ENCODE data around the gene ARHGAP24. TPM values are rescaled to one million over a fixed set of nuclear protein-coding genes. Genes with fewer than 3 reads are reported as not detected.

The ARHGAP24 gene
- total RNA-seq, 2 donors from 2014 or later = 66.8 to 85.6 TPM

DNA sequence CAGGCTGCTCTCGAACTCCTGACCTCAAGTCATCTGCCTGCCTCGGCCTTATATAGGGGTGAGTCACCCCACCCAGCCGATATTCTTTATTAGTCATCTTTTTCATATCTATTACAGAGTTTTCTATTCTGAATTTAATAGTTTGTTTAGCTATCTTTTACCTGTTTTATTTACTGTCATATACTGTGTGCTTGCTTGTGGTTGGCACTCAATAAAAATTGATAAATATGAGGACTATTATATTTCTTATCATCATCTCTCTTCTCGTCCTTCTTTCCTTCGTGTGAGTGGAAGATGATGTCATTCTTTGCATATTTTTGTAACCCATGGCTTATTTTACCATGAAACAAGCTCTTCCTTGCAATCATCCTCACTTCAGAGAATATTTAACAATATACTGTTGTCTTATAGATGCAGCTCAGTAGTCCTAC lies 265.5 kb downstream of the ARHGAP24 start:
- DNase-seq = no peak
- no peak overlapping the region for H3K27ac Mint-ChIP-seq

DNA sequence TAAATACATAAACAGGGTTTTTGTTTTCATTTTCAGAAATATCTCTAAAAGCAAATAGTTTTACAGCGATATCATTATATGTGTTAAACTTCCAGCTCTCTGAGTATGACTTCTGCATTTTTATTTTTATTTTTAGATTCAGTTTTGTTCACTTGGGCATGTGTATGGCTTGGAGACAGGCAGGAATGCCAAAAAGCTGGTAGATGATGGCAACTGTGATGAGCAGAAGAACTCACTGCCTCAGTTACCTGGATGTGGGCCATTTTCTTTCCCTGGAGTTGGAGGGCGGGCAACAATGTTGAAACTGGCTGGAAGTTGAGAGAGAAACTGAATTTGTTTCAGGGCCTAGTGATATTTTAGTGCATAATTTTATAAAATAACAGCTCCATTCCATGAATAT lies 266.4 kb downstream of the ARHGAP24 start:
- Histone ChIP-seq H3K4me3 (ENCODE audit: low read length) (no peak overlapping the region), H3K9ac (ENCODE audit: extremely low read depth, low read length, poor library complexity, severe bottlenecking) (no peak overlapping the region), H3K27me3 (ENCODE audit: control insufficient read depth, insufficient read depth, low read length, poor library complexity, severe bottlenecking) (no peaks in the 10 kb centered on the region), H3K4me1 (ENCODE audit: control insufficient read depth, insufficient read depth, low read length) (no peaks in the 10 kb centered on the region), H3K36me3 (ENCODE audit: control insufficient read depth, insufficient read depth, low read length) (no peaks in the 10 kb centered on the region), H3K27ac (ENCODE audit: low read depth, low read length) (no peak overlapping the region), H3K9me3 (ENCODE audit: control insufficient read depth, low read length) (no peaks in the 10 kb centered on the region)
- Mint-ChIP-seq H3K9me3 (no peaks in the 10 kb centered on the region), H3K36me3 (ENCODE audit: low read depth) (no peaks in the 10 kb centered on the region), H3K27me3 (ENCODE audit: insufficient read depth) (no peaks in the 10 kb centered on the region), H3K27ac (no peak overlapping the region), H3K4me1 (peaks cover 8% of the 10 kb centered on the region), H3K4me3 (no peak overlapping the region)
- TF ChIP-seq, protein P1, sequence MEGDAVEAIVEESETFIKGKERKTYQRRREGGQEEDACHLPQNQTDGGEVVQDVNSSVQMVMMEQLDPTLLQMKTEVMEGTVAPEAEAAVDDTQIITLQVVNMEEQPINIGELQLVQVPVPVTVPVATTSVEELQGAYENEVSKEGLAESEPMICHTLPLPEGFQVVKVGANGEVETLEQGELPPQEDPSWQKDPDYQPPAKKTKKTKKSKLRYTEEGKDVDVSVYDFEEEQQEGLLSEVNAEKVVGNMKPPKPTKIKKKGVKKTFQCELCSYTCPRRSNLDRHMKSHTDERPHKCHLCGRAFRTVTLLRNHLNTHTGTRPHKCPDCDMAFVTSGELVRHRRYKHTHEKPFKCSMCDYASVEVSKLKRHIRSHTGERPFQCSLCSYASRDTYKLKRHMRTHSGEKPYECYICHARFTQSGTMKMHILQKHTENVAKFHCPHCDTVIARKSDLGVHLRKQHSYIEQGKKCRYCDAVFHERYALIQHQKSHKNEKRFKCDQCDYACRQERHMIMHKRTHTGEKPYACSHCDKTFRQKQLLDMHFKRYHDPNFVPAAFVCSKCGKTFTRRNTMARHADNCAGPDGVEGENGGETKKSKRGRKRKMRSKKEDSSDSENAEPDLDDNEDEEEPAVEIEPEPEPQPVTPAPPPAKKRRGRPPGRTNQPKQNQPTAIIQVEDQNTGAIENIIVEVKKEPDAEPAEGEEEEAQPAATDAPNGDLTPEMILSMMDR (conservative IDR thresholded peaks at IDR 0.05) = no peak
- no peak for DNase-seq
- 100% methylated on average over 2 of the region's 2 CpGs; no CpG with 5 or more reads in 1 of the 2 experiments for WGBS, 2 experiments (ENCODE audit: insufficient coverage in 1 of 2, insufficient read length in 1 of 2)

More for the DNA sequence above, 265.5 kb downstream of the ARHGAP24 start:
- Histone ChIP-seq H3K4me1 (ENCODE audit: control insufficient read depth, insufficient read depth, low read length) (no peaks in the 10 kb centered on the region), H3K27me3 (ENCODE audit: control insufficient read depth, insufficient read depth, low read length, poor library complexity, severe bottlenecking) (no peaks in the 10 kb centered on the region), H3K9ac (ENCODE audit: extremely low read depth, low read length, poor library complexity, severe bottlenecking) (no peak overlapping the region), H3K27ac (ENCODE audit: low read depth, low read length) (no peak overlapping the region), H3K4me3 (ENCODE audit: low read length) (no peak overlapping the region), H3K9me3 (ENCODE audit: control insufficient read depth, low read length) (no peaks in the 10 kb centered on the region), H3K36me3 (ENCODE audit: control insufficient read depth, insufficient read depth, low read length) (no peaks in the 10 kb centered on the region)
- H3K27me3 Mint-ChIP-seq (ENCODE audit: insufficient read depth) = no peaks in the 10 kb centered on the region
- H3K9me3 Mint-ChIP-seq = no peaks in the 10 kb centered on the region
- WGBS, 2 experiments (ENCODE audit: insufficient coverage in 1 of 2, insufficient read length in 1 of 2) = 100% methylated on average over 5 of the region's 5 CpGs; no CpG with 5 or more reads in 1 of the 2 experiments
- TF ChIP-seq, protein P1 (conservative IDR thresholded peaks at IDR 0.05) = no peak
- H3K4me3 Mint-ChIP-seq = no peak overlapping the region
- peaks cover 8% of the 10 kb centered on the region for H3K4me1 Mint-ChIP-seq
- no peaks in the 10 kb centered on the region for H3K36me3 Mint-ChIP-seq (ENCODE audit: low read depth)

DNA sequence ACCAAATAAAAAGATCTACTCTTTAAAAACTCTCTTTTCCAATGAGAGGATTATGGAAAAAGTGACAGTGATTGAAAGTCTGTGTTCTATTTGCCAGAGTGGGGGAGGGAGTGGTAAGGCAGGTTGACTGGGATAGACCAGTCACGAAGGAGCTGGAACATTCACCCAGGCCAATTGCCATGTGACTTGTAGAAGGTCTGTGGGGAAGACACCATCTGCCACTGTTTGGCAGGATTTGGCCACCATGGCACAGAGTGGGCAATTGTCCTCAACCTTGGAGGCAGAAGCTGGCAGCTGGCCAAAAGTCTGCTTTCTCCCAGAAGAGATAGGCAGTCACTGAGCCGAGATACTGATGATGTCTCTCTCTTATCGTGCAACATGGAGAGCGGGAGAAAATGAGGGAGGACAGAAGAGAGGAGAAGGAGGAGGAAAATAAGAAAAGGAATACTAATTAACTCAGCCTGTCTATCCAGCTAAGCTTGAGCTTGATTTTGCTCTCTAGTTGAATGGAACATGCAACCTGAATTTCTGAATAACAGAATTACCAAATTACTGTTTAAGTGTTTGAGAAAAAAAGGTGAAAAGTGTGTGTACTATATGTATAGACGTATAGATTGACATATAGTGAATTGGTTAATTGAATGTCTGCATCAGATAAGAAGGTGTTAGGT lies 267.1 kb downstream of the ARHGAP24 start:
- WGBS, 2 experiments (ENCODE audit: insufficient coverage in 1 of 2, insufficient read length in 1 of 2) = 90 to 97% methylated on average over 4 to 5 of the region's 5 CpGs
- TF ChIP-seq, protein P1 (conservative IDR thresholded peaks at IDR 0.05) = no peak
- H3K27me3 ChIP-seq (ENCODE audit: control insufficient read depth, insufficient read depth, low read length, poor library complexity, severe bottlenecking) = no peaks in the 10 kb centered on the region
- H3K9me3 ChIP-seq (ENCODE audit: control insufficient read depth, low read length) = no peaks in the 10 kb centered on the region
- H3K4me1 Mint-ChIP-seq = peaks cover 8% of the 10 kb centered on the region
- no peaks in the 10 kb centered on the region for H3K4me1 ChIP-seq (ENCODE audit: control insufficient read depth, insufficient read depth, low read length)
- no peak overlapping the region for H3K4me3 Mint-ChIP-seq
- H3K36me3 ChIP-seq (ENCODE audit: control insufficient read depth, insufficient read depth, low read length) = no peaks in the 10 kb centered on the region
- no peak overlapping the region for H3K27ac ChIP-seq (ENCODE audit: low read depth, low read length)
- H3K9me3 Mint-ChIP-seq = no peaks in the 10 kb centered on the region
- no peak overlapping the region for H3K27ac Mint-ChIP-seq
- no peak for DNase-seq
- H3K4me3 ChIP-seq (ENCODE audit: low read length) = no peak overlapping the region
- no peaks in the 10 kb centered on the region for H3K36me3 Mint-ChIP-seq (ENCODE audit: low read depth)
- no peak overlapping the region for H3K9ac ChIP-seq (ENCODE audit: extremely low read depth, low read length, poor library complexity, severe bottlenecking)
- H3K27me3 Mint-ChIP-seq (ENCODE audit: insufficient read depth) = no peaks in the 10 kb centered on the region

Data from endodermal cell (in vitro differentiated cells).